GM21723 (cell line): ENCODE results near the gene MYO10.
"Not testable (repeated sequence)": the region's sequence is repeated elsewhere in the genome, so short reads cannot be mapped to it uniquely, and the experiment has no call there.

ENCODE experiments used
- ATAC-seq: cut with Tn5 transposase; IDR thresholded peaks from one replicate; pipeline ENCODE4 v1.9.1; 2021; ENCODE audit warnings: mild to moderate bottlenecking, moderate library complexity; ENCODE audit not compliant: unreplicated experiment

The MYO10 gene

GRCh38 chr5:16723821-16724220 lies 212.3 kb downstream of the MYO10 start:
- no peak for ATAC-seq

DNA sequence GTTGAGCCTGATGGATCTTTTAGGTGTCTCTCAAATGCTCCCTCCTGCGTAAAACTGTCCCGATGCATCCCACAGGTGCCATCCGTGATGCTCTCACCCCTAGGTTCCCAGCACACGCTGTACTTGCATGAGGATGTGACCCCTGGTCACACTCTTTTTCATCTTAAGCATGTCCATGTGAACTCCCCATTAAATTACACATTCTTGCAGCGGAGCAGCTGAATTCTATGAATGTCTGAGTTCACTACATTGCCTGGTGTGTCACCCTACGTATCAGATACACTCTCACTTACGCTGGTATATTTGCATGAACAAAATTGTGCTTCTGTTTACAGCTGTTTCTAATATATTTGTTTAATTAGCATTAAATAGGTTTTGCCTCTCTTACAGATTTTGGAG lies 214.0 kb downstream of the MYO10 start:
- no peak for ATAC-seq

DNA sequence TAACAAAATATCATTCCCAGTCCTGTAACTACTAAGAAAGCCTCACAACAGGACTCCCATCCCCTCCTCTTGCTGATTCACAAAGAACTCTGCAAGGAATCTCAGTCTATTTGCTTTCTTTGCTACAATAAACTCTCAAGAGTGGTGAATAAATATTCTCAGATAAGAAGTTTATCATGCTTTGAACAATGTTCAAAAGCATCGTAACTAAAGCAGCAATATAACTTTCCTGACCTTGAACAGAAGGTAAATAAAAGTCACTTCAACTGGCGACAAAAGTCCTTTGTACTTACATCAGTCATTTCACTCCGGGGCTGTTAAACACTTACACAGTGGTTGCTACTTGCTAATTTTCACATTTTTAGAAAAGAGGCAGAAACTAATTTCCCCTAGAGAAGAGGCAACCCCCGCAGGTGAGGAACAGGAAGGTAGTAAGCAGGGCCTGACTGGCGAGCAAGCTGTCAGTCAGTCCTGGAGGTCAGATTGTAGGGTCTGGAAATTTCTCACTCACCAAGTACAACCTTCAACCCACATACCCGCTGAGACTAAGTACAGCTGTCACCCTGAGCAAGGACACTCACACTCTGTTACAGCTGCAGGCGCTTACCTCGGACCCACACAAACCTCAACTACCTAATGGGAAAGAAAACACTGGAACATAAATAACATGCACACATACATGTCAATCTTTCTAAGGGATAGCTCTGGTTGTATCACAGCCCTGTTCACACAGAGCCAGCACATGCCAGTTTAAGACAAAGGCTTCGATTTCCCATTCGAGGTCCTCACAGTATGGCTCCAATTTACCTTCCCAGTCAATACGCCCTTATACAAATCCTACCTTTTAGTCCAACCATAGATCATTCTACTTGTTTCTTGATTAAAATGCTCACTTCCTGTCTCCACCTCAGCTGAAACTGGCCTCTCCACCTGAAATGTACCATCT lies 214.7 kb downstream of the MYO10 start:
- no peak for ATAC-seq

GRCh38 chr5:16718036-16718435 lies 218.1 kb downstream of the MYO10 start:
- ATAC-seq: not testable (repeated sequence)

- ATAC-seq: no peak
Observed at GRCh38 chr5:16713386-16713928, 222.6 kb downstream of the MYO10 start.

GRCh38 chr5:16712620-16713019 lies 223.5 kb downstream of the MYO10 start:
- no peak for ATAC-seq

DNA sequence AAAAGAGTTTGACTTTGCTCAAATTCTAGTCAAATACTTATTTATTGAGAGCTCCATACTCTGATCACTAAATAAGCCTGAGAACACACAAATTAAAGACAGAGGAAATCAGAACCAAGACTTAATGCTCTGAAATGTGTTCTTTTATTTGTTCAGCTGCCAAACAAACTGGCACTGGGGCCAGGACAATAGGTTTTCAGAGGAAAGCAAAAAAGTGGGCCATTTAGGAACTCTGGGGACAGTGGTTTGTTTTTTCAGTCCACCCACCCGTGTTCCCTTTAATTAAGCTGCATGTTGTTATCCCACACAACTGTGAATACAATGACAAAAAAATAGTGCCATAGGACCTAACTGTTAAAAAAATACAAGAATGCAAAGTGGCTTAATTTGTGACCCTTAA lies 223.9 kb downstream of the MYO10 start:
- no peak for ATAC-seq

DNA sequence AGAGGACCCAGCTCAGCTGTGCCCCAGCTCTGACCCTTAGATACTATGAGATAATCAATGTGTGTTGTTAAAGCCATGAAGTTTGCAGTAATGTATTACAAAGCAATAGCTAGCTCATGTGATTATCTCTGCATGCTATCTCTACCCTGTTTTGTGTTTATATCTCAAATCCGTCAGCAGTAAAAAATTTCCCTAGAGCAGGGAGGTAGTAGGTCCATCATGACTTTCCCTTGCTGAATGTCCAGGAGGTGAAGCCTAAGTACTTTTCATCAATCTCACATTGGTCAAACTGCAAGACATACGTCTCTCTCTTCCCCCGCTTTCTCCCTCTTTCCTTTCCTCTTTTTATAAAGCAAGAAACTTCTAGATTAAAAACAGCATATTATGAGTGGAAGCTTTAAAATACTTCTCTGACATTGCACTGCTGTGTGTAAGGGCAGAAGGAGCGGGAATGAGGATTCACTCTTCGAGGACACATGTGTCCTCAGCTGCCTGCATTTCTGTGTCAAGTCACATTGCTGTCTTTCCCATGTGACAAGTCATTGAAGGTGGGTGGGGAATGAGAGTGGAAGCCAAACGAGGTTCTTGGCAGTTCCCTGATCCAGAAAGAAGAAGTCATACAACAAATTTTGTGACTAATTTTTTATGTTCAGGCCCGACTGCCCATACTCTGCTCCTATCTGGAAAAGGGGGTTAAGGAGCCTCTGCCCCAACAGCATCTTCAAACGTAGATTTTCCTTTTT lies 226.2 kb downstream of the MYO10 start:
- ATAC-seq: no peak

GRCh38 chr5:16707869-16708192 lies 228.3 kb downstream of the MYO10 start:
- no peak for ATAC-seq

DNA sequence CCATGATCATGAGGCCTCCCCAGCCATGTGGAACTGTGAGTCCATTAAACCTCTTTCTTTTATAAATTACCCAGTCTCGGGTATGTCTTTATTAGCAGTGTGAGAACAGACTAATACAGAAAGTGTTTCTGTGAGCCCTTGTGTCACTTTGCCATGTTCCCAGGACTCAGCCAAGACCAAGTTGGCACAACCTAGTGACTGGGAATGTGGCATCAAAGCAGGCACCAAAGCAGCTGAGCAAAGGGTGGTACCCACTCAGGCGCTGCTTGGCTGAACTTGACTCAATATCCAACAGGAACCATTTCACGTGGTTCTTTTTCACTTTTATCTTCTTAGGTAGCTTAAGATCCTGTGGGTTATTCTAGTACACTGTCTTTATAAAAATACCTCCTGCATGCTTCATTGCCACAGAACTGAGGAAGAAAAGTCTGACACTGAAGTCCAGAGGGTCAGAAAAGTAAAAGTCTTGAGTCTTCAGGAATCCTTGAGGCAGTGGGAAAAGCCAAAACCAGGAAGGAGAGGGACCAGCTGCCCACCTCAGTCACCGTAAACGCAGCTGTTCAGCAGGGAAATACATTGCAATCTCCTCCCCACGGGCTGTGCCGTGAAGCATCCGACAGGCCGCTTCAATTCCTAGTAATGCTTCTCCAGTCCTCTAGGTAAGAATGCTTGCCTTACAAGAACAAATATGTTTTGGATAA lies 228.8 kb downstream of the MYO10 start:
- no peak for ATAC-seq

DNA sequence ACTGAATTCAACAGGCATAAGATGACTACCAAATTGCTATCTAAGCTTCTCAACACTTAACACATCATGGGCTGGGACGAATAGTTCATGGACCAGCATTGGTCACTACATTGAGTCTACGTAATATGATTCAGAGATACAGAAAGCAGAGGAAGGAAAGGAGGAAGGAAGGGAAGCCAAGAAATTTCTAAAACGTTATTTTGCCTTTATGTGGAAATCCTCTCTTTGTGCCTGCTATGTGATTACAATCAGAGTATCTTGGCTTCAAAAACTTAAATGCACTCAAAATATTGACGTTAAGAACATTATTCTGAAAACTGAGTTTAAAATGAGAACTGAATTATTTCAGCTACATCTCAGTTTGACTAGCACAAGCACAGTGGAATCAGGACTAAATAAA lies 231.1 kb downstream of the MYO10 start:
- no peak for ATAC-seq

DNA sequence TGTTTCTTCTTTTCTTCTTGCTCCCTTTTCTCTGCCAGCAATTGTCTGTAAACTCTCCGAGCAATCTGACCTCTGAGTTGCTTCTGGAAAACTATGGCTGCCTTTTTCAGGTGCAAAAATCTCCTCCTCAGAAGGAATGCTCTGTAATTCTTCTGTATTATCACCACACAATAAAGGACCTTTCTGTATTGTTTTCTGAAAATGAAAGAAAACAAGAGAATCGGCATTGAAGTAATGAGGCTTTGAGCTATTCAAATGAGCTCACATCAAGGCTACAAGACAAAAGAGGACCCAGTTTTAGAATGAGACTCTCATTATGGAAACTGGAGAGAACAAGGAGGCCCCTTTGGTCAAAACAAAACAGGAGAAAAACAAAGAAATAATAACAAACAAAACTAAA lies 233.1 kb downstream of the MYO10 start:
- no peak for ATAC-seq

GRCh38 chr5:16701134-16702099 lies 234.7 kb downstream of the MYO10 start:
- ATAC-seq: no peak

DNA sequence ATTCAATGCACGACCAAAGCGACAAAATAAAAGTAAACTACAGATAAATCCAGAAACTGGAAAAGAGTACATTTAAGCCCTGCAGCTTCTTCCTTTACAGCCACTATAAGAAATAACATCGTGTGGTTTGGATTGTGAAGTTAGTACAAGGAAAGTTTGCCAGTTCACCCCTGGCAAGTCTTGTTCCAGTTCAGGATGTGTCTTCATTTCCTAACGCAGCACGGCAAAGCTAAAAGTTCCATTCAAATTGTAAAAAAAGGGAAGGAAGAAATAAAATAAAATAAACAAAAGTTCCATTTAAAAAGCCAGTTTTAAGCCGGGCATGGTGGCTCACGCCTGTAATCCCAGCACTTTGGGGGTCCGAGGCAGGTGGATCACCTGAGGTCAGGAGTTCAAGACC lies 236.0 kb downstream of the MYO10 start:
- no peak for ATAC-seq

- no peak for ATAC-seq
Observed at GRCh38 chr5:16695779-16696178, 240.3 kb downstream of the MYO10 start.

DNA sequence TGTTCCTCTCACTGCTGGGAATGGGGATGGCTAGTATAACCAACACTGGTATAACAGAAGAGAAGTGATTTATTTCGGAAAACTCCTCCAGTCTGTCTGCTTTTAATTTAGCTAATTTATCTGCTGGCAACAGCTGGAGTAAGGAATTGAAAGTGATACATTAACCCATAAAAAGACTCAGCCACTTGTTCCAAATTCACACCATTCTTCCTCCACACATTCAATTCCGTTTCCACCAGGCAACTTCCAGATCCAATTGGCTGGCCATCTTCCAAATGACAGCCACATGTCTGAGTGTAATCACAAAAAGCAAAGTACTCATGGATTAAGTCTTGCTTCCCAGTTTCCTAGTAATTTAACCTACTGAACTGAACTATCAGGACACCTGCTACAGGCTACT lies 242.2 kb downstream of the MYO10 start:
- no peak for ATAC-seq

- ATAC-seq: no peak
Observed at GRCh38 chr5:16691731-16692130, 244.4 kb downstream of the MYO10 start.

DNA sequence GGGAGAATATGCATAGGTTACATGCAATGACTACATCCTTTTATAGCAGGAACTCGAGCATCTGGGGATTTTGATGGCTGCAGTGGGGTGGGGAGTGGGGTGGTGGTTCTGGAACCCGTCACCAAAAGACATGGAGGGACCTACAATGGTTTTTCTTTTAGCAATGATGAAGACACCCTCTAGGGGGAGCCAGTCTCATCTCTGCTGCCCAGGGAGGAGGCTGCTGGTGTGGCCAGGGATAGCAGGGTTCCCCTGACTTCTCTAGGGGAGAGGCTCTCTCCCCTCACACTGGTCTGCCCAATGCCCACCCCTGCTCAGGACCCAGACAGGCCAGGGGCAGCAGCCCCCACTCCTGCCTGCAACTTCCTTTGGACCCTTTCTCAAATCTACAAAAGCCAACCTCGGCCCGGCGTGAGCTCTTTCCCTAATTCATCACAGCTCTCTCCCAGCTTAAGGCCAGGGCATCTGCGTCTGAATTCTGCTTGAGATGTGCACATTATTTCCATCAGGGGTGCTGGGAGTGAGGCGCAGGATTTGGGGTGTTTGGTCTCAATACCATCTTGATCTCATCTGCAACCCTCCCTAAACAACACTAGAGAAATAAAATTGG lies 245.7 kb downstream of the MYO10 start:
- ATAC-seq: peak; percentile 92

DNA sequence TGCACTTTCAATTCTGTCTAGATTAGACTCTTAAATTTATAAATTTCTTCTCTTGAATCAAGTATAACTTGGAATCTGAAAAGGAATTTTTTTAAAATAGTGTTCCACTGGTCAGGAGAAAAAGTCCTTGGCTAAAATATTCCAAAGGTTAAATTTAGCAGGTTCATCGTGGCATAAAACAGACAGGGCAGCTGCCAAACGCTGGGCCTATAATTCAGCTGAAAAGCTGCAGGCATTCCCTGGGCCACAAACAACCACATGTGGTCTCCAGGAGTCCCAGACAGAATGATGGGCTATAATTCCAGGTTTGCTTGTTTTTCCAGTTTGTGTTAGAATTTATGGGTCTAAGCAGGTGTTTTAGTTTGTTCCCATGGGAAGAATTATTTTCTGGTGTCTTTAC lies 248.2 kb downstream of the MYO10 start:
- no peak for ATAC-seq

DNA sequence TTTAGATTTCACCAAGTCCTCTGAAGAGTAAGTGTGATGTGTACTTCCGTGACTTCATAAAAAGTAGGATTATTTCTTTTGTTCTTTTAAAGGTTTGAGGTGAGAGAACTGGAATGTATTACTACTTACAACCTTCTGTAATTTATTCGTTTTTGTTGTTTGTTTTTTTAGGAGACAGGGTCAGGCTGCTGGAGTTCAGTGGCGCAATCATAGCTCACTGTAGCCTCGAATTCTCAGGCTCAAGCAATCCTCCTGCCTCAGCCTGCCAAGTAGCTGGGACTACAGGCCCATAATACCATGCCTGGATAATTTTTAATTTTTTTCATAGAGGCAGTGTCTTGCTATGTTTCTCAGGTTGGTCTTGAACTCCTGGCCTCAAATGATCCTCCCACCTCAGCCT lies 251.0 kb downstream of the MYO10 start:
- no peak for ATAC-seq
